K562 (cell line): Measurements from ENCODE around the gene CCDC136. TPM values are rescaled to one million over a fixed set of nuclear protein-coding genes. Genes with fewer than 3 reads are reported as not detected.
A peak's percentile ranks its signal among the peaks of the same experiment; 100 is the strongest.

ENCODE experiments used
- ATF7 ChIP-seq: fragments of 450-650 bp; IDR thresholded peaks from 2 replicates; pipeline ENCODE4 v1.7.1; 2014; ENCODE audit warnings: mild to moderate bottlenecking, moderate library complexity
- BCL6 ChIP-seq: fragments of 250-450 bp; sonication (Bioruptor Pico); IDR thresholded peaks from 2 replicates; pipeline ENCODE4 v1.4.0; 2020
- BRF1 ChIP-seq: IDR thresholded peaks from 3 replicates; pipeline ENCODE4 v1.6.1; 2011; ENCODE audit warnings: borderline replicate concordance, mild to moderate bottlenecking; ENCODE audit not compliant: insufficient read length; ENCODE audit errors: extremely low read depth
- CSDE1 ChIP-seq, 2 experiments: fragments of 450-650 bp; IDR thresholded peaks; 2 replicates each; pipeline ENCODE4 v1.6.1; 2016; ENCODE audit warnings: mild to moderate bottlenecking in 1 of 2
- ELF2 ChIP-seq: fragments of 250-450 bp; sonication (Bioruptor Pico); IDR thresholded peaks from 2 replicates; pipeline ENCODE4 v1.5.0; 2021; ENCODE audit warnings: mild to moderate bottlenecking
- KLF13 ChIP-seq: fragments of 450-650 bp; IDR thresholded peaks from 2 replicates; pipeline ENCODE4 v1.6.1; 2016; ENCODE audit warnings: missing genetic modification characterization, low read depth, mild to moderate bottlenecking, missing compliant biosample characterization, moderate library complexity, borderline replicate concordance
- MBD2 ChIP-seq: sonication (generic); IDR thresholded peaks from 2 replicates; pipeline ENCODE4 v1.6.1; 2016; ENCODE audit warnings: low read depth, borderline replicate concordance
- MEIS2 ChIP-seq: fragments of 450-650 bp; IDR thresholded peaks from 2 replicates; pipeline ENCODE4 v1.6.1; 2014; ENCODE audit warnings: mild to moderate bottlenecking; ENCODE audit not compliant: partially characterized antibody
- MYNN ChIP-seq, 2 experiments: sonication (generic); formaldehyde crosslinking in 1 of 2; IDR thresholded peaks; 2 replicates each; pipeline versions ENCODE4 v1.5.0 to v1.6.1; 2016 to 2020; ENCODE audit warnings: antibody characterized with exemption in 1 of 2, missing genetic modification reagents in 1 of 2
- NFIX ChIP-seq: fragments of 250-450 bp; sonication (Bioruptor Pico); IDR thresholded peaks from 2 replicates; pipeline ENCODE4 v1.4.0; 2020; ENCODE audit warnings: low read depth, mild to moderate bottlenecking, moderate library complexity
- PRPF4 ChIP-seq: fragments of 200-400 bp; formaldehyde crosslinking; IDR thresholded peaks from one replicate; pipeline ENCODE4 v1.6.1; 2017; ENCODE audit warnings: low read length, low read depth, mild to moderate bottlenecking; ENCODE audit not compliant: insufficient read depth, poor library complexity, severe bottlenecking
- RBM14 ChIP-seq: fragments of 200-400 bp; formaldehyde crosslinking; IDR thresholded peaks from 2 replicates; pipeline ENCODE4 v1.6.1; 2018; ENCODE audit warnings: low read depth, mild to moderate bottlenecking, low read length, moderate library complexity, borderline replicate concordance; ENCODE audit not compliant: insufficient read depth
- SMARCB1 ChIP-seq: IDR thresholded peaks from 2 replicates; pipeline ENCODE4 v1.6.1; 2011; ENCODE audit warnings: improper control_type of control experiment, low read depth; ENCODE audit not compliant: insufficient read length
- SREBF1 ChIP-seq: fragments of 150-350 bp; IDR thresholded peaks from 2 replicates; pipeline ENCODE4 v1.6.1; 2014; ENCODE audit warnings: antibody characterized with exemption, low read depth, low read length, borderline replicate concordance
- TRIM24 ChIP-seq, 2 experiments: fragments of 450-650 bp; IDR thresholded peaks; 2 replicates each; pipeline ENCODE4 v1.6.1; 2016
- ZBTB7A ChIP-seq: IDR thresholded peaks from 2 replicates; pipeline ENCODE4 v1.6.1; 2011; ENCODE audit warnings: low read depth, mild to moderate bottlenecking, low read length, moderate library complexity, borderline replicate concordance; ENCODE audit not compliant: control insufficient read depth
- ZKSCAN1 ChIP-seq: fragments of 150-350 bp; IDR thresholded peaks from 2 replicates; pipeline ENCODE4 v1.6.1; 2016; ENCODE audit warnings: low read depth, low read length
- ZNF24 ChIP-seq: fragments of 450-650 bp; IDR thresholded peaks from 2 replicates; pipeline ENCODE4 v1.6.1; 2016
- ZNF408 ChIP-seq: fragments of 250-450 bp; sonication (Bioruptor Pico); IDR thresholded peaks from 2 replicates; pipeline ENCODE4 v1.4.0; 2020; ENCODE audit warnings: low read depth, mild to moderate bottlenecking, moderate library complexity
- ZNF551 ChIP-seq: fragments of 250-450 bp; sonication (Bioruptor Pico); IDR thresholded peaks from 2 replicates; pipeline ENCODE4 v1.5.0; 2021; ENCODE audit warnings: mild to moderate bottlenecking, moderate library complexity
- polyA plus RNA-seq, 8 experiments: library from polyadenylated mRNA; depleted of rRNA in 4 of 8; stranded (reverse) in 5 of 8; unstranded in 3 of 8; fragments of >200 nt; fragmentation: Nextera tagmentation in 2 of 8; fragmentation: Illumina TruSeq in 1 of 8; extraction: Ambion mirVana in 2 of 8; extraction: Trizol in 1 of 8; gene quantifications; 2 replicates each; pipeline versions ENCODE4 v1.2.1 to v1.2.3, GENCODE V29; 2011 to 2014; ENCODE audit warnings: inconsistent platforms in 1 of 8, missing spikeins in 1 of 8
- total RNA-seq, 7 experiments: library from RNA; depleted of rRNA in 6 of 7; stranded (reverse); fragments of >200 nt in 6 of 7; fragmentation: Illumina TruSeq in 2 of 7; extraction: Trizol in 2 of 7; gene quantifications; 2 replicates each; pipeline versions ENCODE4 v1.2.1 to v1.2.3, GENCODE V29; 2011 to 2021; ENCODE audit warnings: low replicate concordance in 1 of 7
- TF ChIP-seq, protein P1 (sequence below), 2 experiments: IDR thresholded peaks; 2 replicates each; pipeline ENCODE4 v1.6.1; 2011; ENCODE audit warnings: borderline replicate concordance in 1 of 2, control low read depth in 1 of 2, low read depth in 1 of 2, low read length in 1 of 2, mild to moderate bottlenecking in 1 of 2, mixed read lengths in 1 of 2, moderate library complexity in 1 of 2; ENCODE audit not compliant: insufficient read depth in 1 of 2, insufficient read length in 1 of 2, poor library complexity in 1 of 2, severe bottlenecking in 1 of 2; ENCODE audit errors: extremely low read depth in 1 of 2
- TF ChIP-seq, protein P2 (sequence below): sonication (generic); formaldehyde crosslinking; IDR thresholded peaks from 2 replicates; pipeline ENCODE4 v1.8.0; 2022; ENCODE audit warnings: missing genetic modification reagents, mild to moderate bottlenecking, borderline replicate concordance
- TF ChIP-seq, protein P3 (sequence below): fragments of 250-450 bp; sonication (Bioruptor Pico); IDR thresholded peaks from 2 replicates; pipeline ENCODE4 v1.5.0; 2022; ENCODE audit warnings: mild to moderate bottlenecking

CCDC136 gene
- total and polyA plus RNA-seq, 9 of the 15 experiments (the other 6 are each of a cell fraction or from before 2014, with no cell fraction given): 2.4 to 40.8 (median 26.5) TPM

DNA sequence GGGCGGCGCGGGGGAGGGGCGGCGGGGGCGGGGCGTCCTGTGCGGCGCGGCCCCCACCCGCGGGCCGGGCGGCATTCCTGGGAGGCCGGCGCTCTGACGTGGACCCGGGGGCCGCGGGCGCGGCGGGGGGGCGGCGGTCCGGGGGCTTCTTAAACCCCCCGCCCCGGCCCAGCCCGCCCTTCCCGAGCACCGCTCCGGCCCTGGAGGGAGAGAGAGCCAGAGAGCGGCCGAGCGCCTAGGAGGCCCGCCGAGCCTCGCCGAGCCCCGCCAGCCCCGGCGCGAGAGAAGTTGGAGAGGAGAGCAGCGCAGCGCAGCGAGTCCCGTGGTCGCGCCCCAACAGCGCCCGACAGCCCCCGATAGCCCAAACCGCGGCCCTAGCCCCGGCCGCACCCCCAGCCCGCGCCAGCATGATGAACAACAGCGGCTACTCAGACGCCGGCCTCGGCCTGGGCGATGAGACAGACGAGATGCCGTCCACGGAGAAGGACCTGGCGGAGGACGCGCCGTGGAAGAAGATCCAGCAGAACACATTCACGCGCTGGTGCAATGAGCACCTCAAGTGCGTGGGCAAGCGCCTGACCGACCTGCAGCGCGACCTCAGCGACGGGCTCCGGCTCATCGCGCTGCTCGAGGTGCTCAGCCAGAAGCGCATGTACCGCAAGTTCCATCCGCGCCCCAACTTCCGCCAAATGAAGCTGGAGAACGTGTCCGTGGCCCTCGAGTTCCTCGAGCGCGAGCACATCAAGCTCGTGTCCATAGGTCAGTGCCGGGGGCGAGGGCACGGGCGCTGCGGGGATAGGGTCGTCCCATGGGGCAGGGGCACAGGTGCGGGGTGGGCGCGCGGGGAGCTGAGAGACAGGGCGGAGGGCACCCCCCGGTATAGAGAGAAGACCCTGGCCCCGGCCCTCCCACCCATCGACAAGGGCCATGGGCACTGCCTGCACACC is 38.7 kb downstream of the CCDC136 start, which contains the start of gene FLNC (continued):
- TF ChIP-seq ZNF408: no peak
- no peak for TF ChIP-seq NFIX (CRISPR knock-in tag)
- TF ChIP-seq MBD2: no peak
- TF ChIP-seq ELF2 (CRISPR knock-in tag): no peak
- no peak; the same call in 1 of the 2 replicates for TF ChIP-seq MYNN (IDR thresholded peaks at IDR 0.05)
- TF ChIP-seq MYNN (CRISPR knock-in tag; IDR thresholded peaks at IDR 0.05): no peak
- TF ChIP-seq SREBF1: no peak
- TF ChIP-seq RBM14: no peak
- no peak for TF ChIP-seq CSDE1 (IDR thresholded peaks at IDR 0.05)
- TF ChIP-seq, protein P1, sequence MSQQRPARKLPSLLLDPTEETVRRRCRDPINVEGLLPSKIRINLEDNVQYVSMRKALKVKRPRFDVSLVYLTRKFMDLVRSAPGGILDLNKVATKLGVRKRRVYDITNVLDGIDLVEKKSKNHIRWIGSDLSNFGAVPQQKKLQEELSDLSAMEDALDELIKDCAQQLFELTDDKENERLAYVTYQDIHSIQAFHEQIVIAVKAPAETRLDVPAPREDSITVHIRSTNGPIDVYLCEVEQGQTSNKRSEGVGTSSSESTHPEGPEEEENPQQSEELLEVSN (IDR thresholded peaks at IDR 0.05; ENCODE audit: borderline replicate concordance in 1 of 2, extremely low read depth in 1 of 2, insufficient read depth in 1 of 2, insufficient read length in 1 of 2, low read depth in 1 of 2, low read length in 1 of 2, poor library complexity in 1 of 2, severe bottlenecking in 1 of 2): peak; percentile 81 to 82
- no peak for TF ChIP-seq SMARCB1
- no peak for TF ChIP-seq BRF1
- TF ChIP-seq BCL6: no peak
- TF ChIP-seq TRIM24 (IDR thresholded peaks at IDR 0.05): 0 out of 4 replicates have a peak, but pooled peaks of 1 of the 2 experiments have one; percentile 32
- no peak for TF ChIP-seq ZKSCAN1
- peak; percentile 7; the same call in 1 of the 2 replicates for TF ChIP-seq ZNF24
- TF ChIP-seq, protein P2, sequence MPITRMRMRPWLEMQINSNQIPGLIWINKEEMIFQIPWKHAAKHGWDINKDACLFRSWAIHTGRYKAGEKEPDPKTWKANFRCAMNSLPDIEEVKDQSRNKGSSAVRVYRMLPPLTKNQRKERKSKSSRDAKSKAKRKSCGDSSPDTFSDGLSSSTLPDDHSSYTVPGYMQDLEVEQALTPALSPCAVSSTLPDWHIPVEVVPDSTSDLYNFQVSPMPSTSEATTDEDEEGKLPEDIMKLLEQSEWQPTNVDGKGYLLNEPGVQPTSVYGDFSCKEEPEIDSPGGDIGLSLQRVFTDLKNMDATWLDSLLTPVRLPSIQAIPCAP (CRISPR knock-in tag): no peak
- TF ChIP-seq PRPF4: no peak
- TF ChIP-seq ZNF551: no peak
- TF ChIP-seq ZBTB7A: peak; percentile 94; the same call in 1 of the 2 replicates
- no peak; the same call in 1 of the 2 replicates for TF ChIP-seq ATF7
- TF ChIP-seq, protein P3, sequence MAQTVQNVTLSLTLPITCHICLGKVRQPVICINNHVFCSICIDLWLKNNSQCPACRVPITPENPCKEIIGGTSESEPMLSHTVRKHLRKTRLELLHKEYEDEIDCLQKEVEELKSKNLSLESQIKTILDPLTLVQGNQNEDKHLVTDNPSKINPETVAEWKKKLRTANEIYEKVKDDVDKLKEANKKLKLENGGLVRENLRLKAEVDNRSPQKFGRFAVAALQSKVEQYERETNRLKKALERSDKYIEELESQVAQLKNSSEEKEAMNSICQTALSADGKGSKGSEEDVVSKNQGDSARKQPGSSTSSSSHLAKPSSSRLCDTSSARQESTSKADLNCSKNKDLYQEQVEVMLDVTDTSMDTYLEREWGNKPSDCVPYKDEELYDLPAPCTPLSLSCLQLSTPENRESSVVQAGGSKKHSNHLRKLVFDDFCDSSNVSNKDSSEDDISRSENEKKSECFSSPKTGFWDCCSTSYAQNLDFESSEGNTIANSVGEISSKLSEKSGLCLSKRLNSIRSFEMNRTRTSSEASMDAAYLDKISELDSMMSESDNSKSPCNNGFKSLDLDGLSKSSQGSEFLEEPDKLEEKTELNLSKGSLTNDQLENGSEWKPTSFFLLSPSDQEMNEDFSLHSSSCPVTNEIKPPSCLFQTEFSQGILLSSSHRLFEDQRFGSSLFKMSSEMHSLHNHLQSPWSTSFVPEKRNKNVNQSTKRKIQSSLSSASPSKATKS (CRISPR knock-in tag): no peak
- TF ChIP-seq MEIS2: no peak
- TF ChIP-seq KLF13 (tag): peak; percentile 15; the same call in 1 of the 2 replicates
